Fibroblast of villous mesenchyme (primary cell): ENCODE results near the gene APP. TPM values are rescaled to one million over a fixed set of nuclear protein-coding genes. Genes with fewer than 3 reads are reported as not detected.

ENCODE experiments used
- DNase-seq: peaks from one replicate; pipeline ENCODE4 v3.0.0-alpha.2; 2010; ENCODE audit warnings: low read depth
- H3K4me3 ChIP-seq: 2 replicates; pipeline ENCODE4 v1.5.1; 2011; ENCODE audit warnings: low read depth, mild to moderate bottlenecking, low read length
- CTCF ChIP-seq: IDR thresholded peaks from 2 replicates; pipeline ENCODE4 v1.5.1; 2012; ENCODE audit warnings: low read depth, mild to moderate bottlenecking, low read length; ENCODE audit not compliant: insufficient read depth
- total RNA-seq: library from RNA; depleted of rRNA; stranded (reverse); fragments of >200 nt; gene quantifications from 2 replicates; pipeline ENCODE4 v1.2.3, GENCODE V29; 2012

The APP gene
- total RNA-seq, 1 donor, result 353 TPM

GRCh38 chr21:26124896-26125295 lies 45.7 kb downstream of the APP start:
- TF ChIP-seq CTCF, result no peak
- no peak for DNase-seq
- no peak overlapping the region for H3K4me3 ChIP-seq

- TF ChIP-seq CTCF, result no peak
- peak overlapping the region; percentile 10 for H3K4me3 ChIP-seq
- DNase-seq, result peak; percentile 84
These were observed 46.1 kb downstream of the APP start for GRCh38 chr21:26124421-26124833.

GRCh38 chr21:26123012-26123411 lies 47.6 kb downstream of the APP start:
- TF ChIP-seq CTCF, result no peak
- no peak overlapping the region for H3K4me3 ChIP-seq
- DNase-seq, result peak; percentile 67

- DNase-seq, result peak; percentile 44
- H3K4me3 ChIP-seq, result no peak overlapping the region
- TF ChIP-seq CTCF, result no peak
These were observed 49.7 kb downstream of the APP start for GRCh38 chr21:26120828-26121227.

GRCh38 chr21:26119906-26120305 lies 50.7 kb downstream of the APP start:
- no peak for DNase-seq
- no peak for TF ChIP-seq CTCF
- H3K4me3 ChIP-seq, result no peak overlapping the region

- TF ChIP-seq CTCF, result no peak
These were observed 51.5 kb downstream of the APP start for GRCh38 chr21:26118938-26119540.

GRCh38 chr21:26117972-26118367 lies 52.6 kb downstream of the APP start:
- no peak overlapping the region for H3K4me3 ChIP-seq
- TF ChIP-seq CTCF, result no peak
- no peak for DNase-seq

More at GRCh38 chr21:26118938-26119540, 51.5 kb downstream of the APP start:
- H3K4me3 ChIP-seq, result no peak overlapping the region
- no peak for DNase-seq
